Activated T-cell treated with anti-CD3 and anti-CD28 coated beads, Interleukin-2, amount 50 U/mL, for 48 hours (primary cell): ENCODE data around the gene BORCS5.

ENCODE experiments used
- DNase-seq, 2 experiments: peaks; one replicate each; pipeline ENCODE4 v3.0.0-alpha.2; 2020

The BORCS5 gene

GRCh38 chr12:12436831-12437345, 80.0 kb downstream of the BORCS5 start:
- DNase-seq = no peak

GRCh38 chr12:12439636-12440035, 82.8 kb downstream of the BORCS5 start:
- DNase-seq = peak; percentile 77 to 81

- DNase-seq = no peak
These were observed 84.0 kb downstream of the BORCS5 start for GRCh38 chr12:12440784-12441428.

- no peak for DNase-seq
These were observed 84.5 kb downstream of the BORCS5 start for GRCh38 chr12:12441429-12441807.

GRCh38 chr12:12441843-12442461, 85.1 kb downstream of the BORCS5 start:
- peak; percentile 71 to 74 for DNase-seq

- DNase-seq = peak in 1 of 2 experiments; percentile 42
These were observed 85.7 kb downstream of the BORCS5 start for GRCh38 chr12:12442548-12443071.

- no peak for DNase-seq
These were observed 86.6 kb downstream of the BORCS5 start for GRCh38 chr12:12443431-12443878.

GRCh38 chr12:12445165-12445881, 88.4 kb downstream of the BORCS5 start:
- DNase-seq = no peak

- no peak for DNase-seq
These were observed 89.0 kb downstream of the BORCS5 start for GRCh38 chr12:12445882-12446181.

- DNase-seq = no peak
These were observed 89.9 kb downstream of the BORCS5 start for GRCh38 chr12:12446786-12447185.

- DNase-seq = no peak
These were observed 90.4 kb downstream of the BORCS5 start for GRCh38 chr12:12447236-12447635.

GRCh38 chr12:12447837-12448236, 91.0 kb downstream of the BORCS5 start:
- no peak for DNase-seq

GRCh38 chr12:12449533-12450025, 92.7 kb downstream of the BORCS5 start:
- DNase-seq = no peak

GRCh38 chr12:12450043-12450471, 93.2 kb downstream of the BORCS5 start:
- DNase-seq = no peak

- no peak for DNase-seq
These were observed 94.2 kb downstream of the BORCS5 start for GRCh38 chr12:12451098-12451497.

- no peak for DNase-seq
These were observed 95.5 kb downstream of the BORCS5 start for GRCh38 chr12:12452326-12452902.

GRCh38 chr12:12453635-12454034, 96.8 kb downstream of the BORCS5 start:
- DNase-seq = no peak

GRCh38 chr12:12454315-12454714, 97.4 kb downstream of the BORCS5 start:
- DNase-seq = no peak

- DNase-seq = no peak
These were observed 99.8 kb downstream of the BORCS5 start for GRCh38 chr12:12456637-12457036.

- DNase-seq = peak; percentile 73 to 76
These were observed 104.4 kb downstream of the BORCS5 start for GRCh38 chr12:12460935-12461922.

- peak in 1 of 2 experiments; percentile 65 for DNase-seq
These were observed 105.0 kb downstream of the BORCS5 start for GRCh38 chr12:12461923-12462315.

GRCh38 chr12:12465522-12465921, 108.6 kb downstream of the BORCS5 start:
- DNase-seq = no peak
